ENCODE results near the gene SLF1. TPM values are rescaled to one million over a fixed set of nuclear protein-coding genes. Genes with fewer than 3 reads are reported as not detected.

The SLF1 gene
- total RNA-seq, 1 donor = 16.0 TPM

- TF ChIP-seq CTCF (IDR thresholded peaks at IDR 0.05; ENCODE audit: insufficient read depth, low read depth, low read length) = no peak
- no peak for DNase-seq (ENCODE audit: low read depth)
- no peak overlapping the region for H3K4me3 ChIP-seq (ENCODE audit: low read depth, low read length)
Measured at GRCh38 chr5:94745786-94746730, 127.6 kb downstream of the SLF1 start.

- H3K4me3 ChIP-seq (ENCODE audit: low read depth, low read length) = no peak overlapping the region
- DNase-seq (ENCODE audit: low read depth) = no peak
- no peak for TF ChIP-seq CTCF (IDR thresholded peaks at IDR 0.05; ENCODE audit: insufficient read depth, low read depth, low read length)
Measured at GRCh38 chr5:94746731-94747124, 128.3 kb downstream of the SLF1 start.

Other genes with a start within 250 kb of the SLF1 start
- gene KIAA0825, start 65 bp upstream of the SLF1 start, total RNA-seq = 4.8 and 9.5 TPM in 2 replicates

Data from fibroblast of villous mesenchyme (primary cell).